Lung microvascular endothelial cell (primary cell): ENCODE results near the gene ZNF716. TPM values are rescaled to one million over a fixed set of nuclear protein-coding genes. Genes with fewer than 3 reads are reported as not detected.
"Not testable (repeated sequence)": the region's sequence is repeated elsewhere in the genome, so short reads cannot be mapped to it uniquely, and the experiment has no call there.

Experiments used
- DNase-seq, 2 donors: peaks; one replicate each; pipeline versions ENCODE4 v3.0.0 to v3.0.0-alpha.2; 2010; ENCODE audit warnings: low read depth in 2 of 2
- total RNA-seq: library from RNA; depleted of rRNA; stranded (reverse); fragments of >200 nt; gene quantifications from 2 replicates; pipeline ENCODE4 v1.2.1, GENCODE V29; 2014

The ZNF716 gene
- total RNA-seq, 1 donor from 2014 or later, result not detected

- no peak for DNase-seq
Measured at GRCh38 chr7:57425969-57426628, 23.9 kb upstream of the ZNF716 start.

- no peak for DNase-seq
Measured at GRCh38 chr7:57426629-57427003, 23.4 kb upstream of the ZNF716 start.

- DNase-seq, result no peak
Measured at GRCh38 chr7:57427146-57427545, 22.8 kb upstream of the ZNF716 start.

DNA sequence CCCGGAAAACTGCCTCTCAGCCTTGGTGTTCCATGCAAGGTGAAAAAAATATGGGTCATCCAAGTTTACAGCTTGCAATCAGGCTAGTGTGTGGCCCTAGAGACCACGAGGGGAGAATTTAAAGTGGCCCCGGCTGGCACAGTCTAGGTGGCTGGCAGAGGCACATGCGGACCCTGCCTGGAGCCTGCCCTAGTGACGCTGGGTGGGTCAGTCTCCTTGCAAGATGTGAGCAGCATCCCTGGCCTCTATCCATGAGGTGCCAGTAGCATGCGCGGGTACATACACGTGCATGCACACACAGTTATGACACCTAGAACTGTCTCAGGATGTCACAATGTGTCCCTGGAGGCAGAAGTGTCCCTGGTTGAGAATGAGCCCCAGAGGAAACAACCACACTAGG lies 22.4 kb upstream of the ZNF716 start:
- no peak for DNase-seq

GRCh38 chr7:57432583-57432982 lies 17.4 kb upstream of the ZNF716 start:
- DNase-seq, result no peak

- DNase-seq, result no peak
Measured at GRCh38 chr7:57437581-57437980, 12.4 kb upstream of the ZNF716 start.

DNA sequence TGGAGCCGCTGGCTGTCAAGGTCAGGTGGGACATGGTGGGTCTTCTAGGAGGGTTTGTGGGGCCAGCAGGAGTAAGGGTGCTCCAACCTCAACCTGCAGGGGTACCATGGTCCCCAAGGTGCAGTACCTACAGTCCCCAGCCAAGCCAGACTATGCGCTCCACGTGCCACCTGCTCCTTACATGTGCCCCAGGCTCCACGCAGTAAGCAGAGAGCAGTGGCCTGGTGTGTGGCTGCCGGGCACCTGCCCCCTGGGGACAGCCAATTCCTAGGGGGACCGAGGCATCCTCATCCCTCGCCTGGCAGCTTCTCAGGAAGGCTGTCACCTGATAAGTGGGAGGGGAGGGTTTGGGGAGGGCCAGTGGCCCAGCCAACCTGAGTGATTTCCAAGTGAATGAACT lies 11.7 kb upstream of the ZNF716 start:
- DNase-seq, result no peak

GRCh38 chr7:57443567-57443966 lies 6.4 kb upstream of the ZNF716 start:
- no peak for DNase-seq

GRCh38 chr7:57469186-57469828 lies 19.3 kb downstream of the ZNF716 start:
- not testable (repeated sequence) for DNase-seq

DNA sequence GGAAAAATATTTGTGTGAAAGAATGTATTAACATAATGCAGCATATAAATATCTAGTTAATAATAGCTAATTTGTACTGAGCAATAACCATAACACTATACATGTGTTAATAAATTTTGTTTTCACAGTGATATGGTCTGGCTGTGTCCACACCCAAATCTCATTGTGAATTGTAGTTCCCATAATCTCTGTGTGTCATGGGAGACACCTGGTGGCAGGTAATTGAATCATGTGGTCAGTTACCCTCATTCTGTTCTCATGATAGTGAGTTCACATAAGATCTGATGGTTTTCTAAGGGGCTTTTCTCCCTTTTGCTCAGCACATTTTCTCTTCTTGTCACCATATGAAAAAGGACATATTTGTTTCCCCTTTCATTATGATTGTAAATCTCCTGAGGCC lies 30.3 kb downstream of the ZNF716 start:
- not testable (repeated sequence) for DNase-seq

DNA sequence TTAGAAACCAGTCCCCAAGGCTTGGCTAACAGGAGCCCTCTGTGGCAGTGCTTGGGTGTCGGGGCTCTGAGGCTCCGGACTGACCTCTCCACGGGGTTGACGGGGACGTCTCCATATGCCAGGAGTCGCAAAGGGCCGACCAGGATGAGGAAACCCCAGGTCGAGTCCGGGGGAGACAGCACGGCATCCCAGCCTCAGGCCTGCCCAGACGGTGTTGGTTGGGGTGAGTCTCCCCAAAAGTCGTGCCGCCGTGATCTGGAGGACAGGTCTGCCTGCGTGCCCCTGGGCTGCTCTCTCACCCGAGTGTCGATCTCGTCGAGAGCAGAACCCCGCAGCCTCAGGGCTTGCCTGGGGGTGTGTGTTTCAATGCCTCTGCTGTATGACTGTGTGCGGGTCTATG lies 35.0 kb downstream of the ZNF716 start:
- DNase-seq, result not testable (repeated sequence)

GRCh38 chr7:57487957-57488356 lies 38.0 kb downstream of the ZNF716 start:
- DNase-seq, result no peak

GRCh38 chr7:57495111-57495510 lies 45.1 kb downstream of the ZNF716 start:
- not testable (repeated sequence) for DNase-seq

- DNase-seq, result no peak
Measured at GRCh38 chr7:57496395-57496794, 46.4 kb downstream of the ZNF716 start.

- no peak for DNase-seq
Measured at GRCh38 chr7:57505176-57505575, 55.2 kb downstream of the ZNF716 start.
